ENCODE results near the gene LYST.

- TF ChIP-seq POLR2AphosphoS5 (IDR thresholded peaks at IDR 0.05; ENCODE audit: insufficient read depth, low read depth, low read length), result no peak
- no peak for TF ChIP-seq CTCF (IDR thresholded peaks at IDR 0.05; ENCODE audit: extremely low read depth in 1 of 2, insufficient read depth in 1 of 2, low read depth in 1 of 2, low read length in 2 of 2)
- TF ChIP-seq POLR2A (IDR thresholded peaks at IDR 0.05; ENCODE audit: low read depth, low read length), result no peak
- no peak for TF ChIP-seq JUN (IDR thresholded peaks at IDR 0.05; ENCODE audit: borderline replicate concordance, insufficient read depth, insufficient read length, low read depth)
- TF ChIP-seq EZH2 (IDR thresholded peaks at IDR 0.05; ENCODE audit: borderline replicate concordance, low read depth, low read length, severe bottlenecking), result no peak
- no peak for TF ChIP-seq FOS (IDR thresholded peaks at IDR 0.05; ENCODE audit: borderline replicate concordance, insufficient read depth, low read length)
- TF ChIP-seq GATA2 (IDR thresholded peaks at IDR 0.05; ENCODE audit: insufficient read depth, insufficient read length, low read depth, low read length), result no peak
- TF ChIP-seq MAX (IDR thresholded peaks at IDR 0.05; ENCODE audit: insufficient read depth, insufficient read length), result no peak
- TF ChIP-seq MYC (IDR thresholded peaks at IDR 0.05; ENCODE audit: low read depth, low read length), result no peak
These were observed 249.6 kb downstream of the LYST start for GRCh38 chr1:235617140-235617539.
